Measurements from ENCODE around the gene COQ5.

Gene COQ5

GRCh38 chr12:120455302-120455701, 73.7 kb downstream of the COQ5 start:
- Histone ChIP-seq H3K4me3 (ENCODE audit: low read depth in 1 of 2, low read length in 1 of 2) (no peak overlapping the region), H3K36me3 (peaks cover 54% of the 10 kb centered on the region), H3K27ac (no peak overlapping the region), H3K27me3 (no peaks in the 10 kb centered on the region), H3K9me3 (no peaks in the 10 kb centered on the region), H3K4me1 (ENCODE audit: control insufficient read depth in 1 of 2, insufficient read depth in 1 of 2, low read depth in 1 of 2, low read length in 1 of 2) (no peaks in the 10 kb centered on the region)
- TF ChIP-seq, protein P1, sequence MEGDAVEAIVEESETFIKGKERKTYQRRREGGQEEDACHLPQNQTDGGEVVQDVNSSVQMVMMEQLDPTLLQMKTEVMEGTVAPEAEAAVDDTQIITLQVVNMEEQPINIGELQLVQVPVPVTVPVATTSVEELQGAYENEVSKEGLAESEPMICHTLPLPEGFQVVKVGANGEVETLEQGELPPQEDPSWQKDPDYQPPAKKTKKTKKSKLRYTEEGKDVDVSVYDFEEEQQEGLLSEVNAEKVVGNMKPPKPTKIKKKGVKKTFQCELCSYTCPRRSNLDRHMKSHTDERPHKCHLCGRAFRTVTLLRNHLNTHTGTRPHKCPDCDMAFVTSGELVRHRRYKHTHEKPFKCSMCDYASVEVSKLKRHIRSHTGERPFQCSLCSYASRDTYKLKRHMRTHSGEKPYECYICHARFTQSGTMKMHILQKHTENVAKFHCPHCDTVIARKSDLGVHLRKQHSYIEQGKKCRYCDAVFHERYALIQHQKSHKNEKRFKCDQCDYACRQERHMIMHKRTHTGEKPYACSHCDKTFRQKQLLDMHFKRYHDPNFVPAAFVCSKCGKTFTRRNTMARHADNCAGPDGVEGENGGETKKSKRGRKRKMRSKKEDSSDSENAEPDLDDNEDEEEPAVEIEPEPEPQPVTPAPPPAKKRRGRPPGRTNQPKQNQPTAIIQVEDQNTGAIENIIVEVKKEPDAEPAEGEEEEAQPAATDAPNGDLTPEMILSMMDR (IDR thresholded peaks at IDR 0.05), result no peak

- Histone ChIP-seq H3K9me3 (no peaks in the 10 kb centered on the region), H3K27ac (no peak overlapping the region), H3K4me3 (ENCODE audit: low read depth in 1 of 2, low read length in 1 of 2) (no peak overlapping the region), H3K36me3 (peaks cover 41% of the 10 kb centered on the region), H3K4me1 (ENCODE audit: control insufficient read depth in 1 of 2, insufficient read depth in 1 of 2, low read depth in 1 of 2, low read length in 1 of 2) (no peaks in the 10 kb centered on the region), H3K27me3 (no peaks in the 10 kb centered on the region)
- TF ChIP-seq, protein P1 (IDR thresholded peaks at IDR 0.05), result peak; percentile 43
Measured at GRCh38 chr12:120453977-120454376, 75.0 kb downstream of the COQ5 start.
